Fibroblast of lung (primary cell): ENCODE measurements around the gene TAF10. TPM values are rescaled to one million over a fixed set of nuclear protein-coding genes. Genes with fewer than 3 reads are reported as not detected.

ENCODE experiments used
- DNase-seq, 2 donors: peaks; one replicate each; pipeline versions ENCODE4 v3.0.0 to v3.0.0-alpha.2; 2010; ENCODE audit warnings: low read depth in 2 of 2
- H2AFZ ChIP-seq: 2 replicates; pipeline ENCODE4 v1.5.1; 2012; ENCODE audit warnings: low read length, control low read depth, inconsistent platforms
- H3K27ac ChIP-seq: 2 replicates; pipeline ENCODE4 v1.5.1; 2011; ENCODE audit warnings: low read length, control low read depth; ENCODE audit not compliant: insufficient read depth
- H3K27me3 ChIP-seq: 2 replicates; pipeline ENCODE4 v1.5.1; 2011; ENCODE audit warnings: mild to moderate bottlenecking, low read length; ENCODE audit not compliant: control insufficient read depth, insufficient read depth
- H3K36me3 ChIP-seq: 2 replicates; pipeline ENCODE4 v1.5.1; 2011; ENCODE audit warnings: low read length; ENCODE audit not compliant: control insufficient read depth, insufficient read depth
- H3K4me1 ChIP-seq: 2 replicates; pipeline ENCODE4 v1.5.1; 2011; ENCODE audit warnings: low read length; ENCODE audit not compliant: control insufficient read depth, insufficient read depth; ENCODE audit errors: extremely low read depth
- H3K4me2 ChIP-seq: 2 replicates; pipeline ENCODE4 v1.5.1; 2011; ENCODE audit warnings: low read length, control low read depth; ENCODE audit not compliant: insufficient read depth; ENCODE audit errors: extremely low read depth
- H3K4me3 ChIP-seq, 4 experiments: fragments of 200-600 bp in 1 of 4; sonication (generic) in 1 of 4; replicated peaks in 1 of 4; 2 replicates each; pipeline ENCODE4 v1.5.1; 2011 to 2016; ENCODE audit warnings: low read length in 4 of 4, low read depth in 3 of 4, mild to moderate bottlenecking in 3 of 4, control low read depth in 2 of 4, inconsistent platforms in 1 of 4, mixed read lengths in 1 of 4; ENCODE audit not compliant: insufficient read depth in 1 of 4; ENCODE audit errors: control extremely low read depth in 1 of 4
- H3K79me2 ChIP-seq: 2 replicates; pipeline ENCODE4 v1.5.1; 2012; ENCODE audit warnings: mild to moderate bottlenecking, low read length, inconsistent platforms; ENCODE audit not compliant: control insufficient read depth, insufficient read depth
- H3K9ac ChIP-seq: 2 replicates; pipeline ENCODE4 v1.5.1; 2011; ENCODE audit warnings: mild to moderate bottlenecking, low read length, control low read depth; ENCODE audit not compliant: insufficient read depth
- H3K9me3 ChIP-seq: 2 replicates; pipeline ENCODE4 v1.5.1; 2012; ENCODE audit warnings: low read depth, low read length; ENCODE audit not compliant: control insufficient read depth, insufficient read depth
- H4K20me1 ChIP-seq: 2 replicates; pipeline ENCODE4 v1.5.1; 2011; ENCODE audit warnings: low read length; ENCODE audit not compliant: control insufficient read depth, insufficient read depth; ENCODE audit errors: extremely low read depth
- EZH2 ChIP-seq: IDR thresholded peaks from 2 replicates; pipeline ENCODE4 v1.5.1; 2012; ENCODE audit warnings: low read length, control low read depth, mild to moderate bottlenecking; ENCODE audit errors: missing control alignments
- polyA plus RNA-seq, 2 donors: library from polyadenylated mRNA; depleted of rRNA in 1 of 2; stranded (reverse) in 1 of 2; unstranded in 1 of 2; fragments of >200 nt; gene quantifications; 2 replicates each; pipeline ENCODE4 v1.2.1, GENCODE V29; 2011 to 2012; ENCODE audit warnings: missing spikeins in 1 of 2
- total RNA-seq: library from RNA; depleted of rRNA; stranded (reverse); fragments of >200 nt; gene quantifications from 2 replicates; pipeline ENCODE4 v1.2.1, GENCODE V29; 2014
- TF ChIP-seq, protein P1 (sequence below), 2 donors: IDR thresholded peaks in 1 of 2; conservative IDR thresholded peaks in 1 of 2; 1 replicate in 1 of 2; 2 replicates in 1 of 2; pipeline ENCODE4 v1.5.1; 2011 to 2012; ENCODE audit warnings: low read length in 2 of 2, control low read depth in 1 of 2, inconsistent platforms in 1 of 2, low read depth in 1 of 2, mild to moderate bottlenecking in 1 of 2

The TAF10 gene
- total and polyA plus RNA-seq, 2 donors (not counting 1 experiment from before 2014, with no cell fraction given): 77.8 to 142 TPM

DNA sequence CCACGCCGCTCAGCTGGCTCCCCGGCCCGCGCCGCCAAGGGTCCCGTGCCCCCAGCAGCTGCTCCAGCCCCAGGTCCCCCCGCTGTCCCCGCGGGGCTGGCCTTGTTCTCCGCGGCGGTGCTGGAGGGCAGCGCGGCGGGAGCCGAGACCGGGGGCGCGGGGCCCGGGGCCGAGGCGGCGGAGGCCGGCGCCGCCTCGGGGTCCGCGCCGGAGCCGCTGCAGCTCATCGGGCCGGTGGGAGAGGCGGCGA is 128 bp downstream of the TAF10 start:
- DNase-seq: no peak
- H3K9me3 ChIP-seq: no peaks in the 10 kb centered on the region
- peak overlapping the region; percentile 82 for H3K27ac ChIP-seq
- peak overlapping the region; percentile 79 for H3K9ac ChIP-seq
- H3K36me3 ChIP-seq: peaks cover 37% of the 10 kb centered on the region
- H3K4me2 ChIP-seq: peak overlapping the region; percentile 76
- H3K79me2 ChIP-seq: peaks cover 44% of the 10 kb centered on the region
- H3K4me3 ChIP-seq: peak overlapping the region; percentile 30 to 83 (median 72)
- peaks cover 22% of the 10 kb centered on the region for H3K4me1 ChIP-seq
- H3K27me3 ChIP-seq: no peaks in the 10 kb centered on the region
- TF ChIP-seq, protein P1, sequence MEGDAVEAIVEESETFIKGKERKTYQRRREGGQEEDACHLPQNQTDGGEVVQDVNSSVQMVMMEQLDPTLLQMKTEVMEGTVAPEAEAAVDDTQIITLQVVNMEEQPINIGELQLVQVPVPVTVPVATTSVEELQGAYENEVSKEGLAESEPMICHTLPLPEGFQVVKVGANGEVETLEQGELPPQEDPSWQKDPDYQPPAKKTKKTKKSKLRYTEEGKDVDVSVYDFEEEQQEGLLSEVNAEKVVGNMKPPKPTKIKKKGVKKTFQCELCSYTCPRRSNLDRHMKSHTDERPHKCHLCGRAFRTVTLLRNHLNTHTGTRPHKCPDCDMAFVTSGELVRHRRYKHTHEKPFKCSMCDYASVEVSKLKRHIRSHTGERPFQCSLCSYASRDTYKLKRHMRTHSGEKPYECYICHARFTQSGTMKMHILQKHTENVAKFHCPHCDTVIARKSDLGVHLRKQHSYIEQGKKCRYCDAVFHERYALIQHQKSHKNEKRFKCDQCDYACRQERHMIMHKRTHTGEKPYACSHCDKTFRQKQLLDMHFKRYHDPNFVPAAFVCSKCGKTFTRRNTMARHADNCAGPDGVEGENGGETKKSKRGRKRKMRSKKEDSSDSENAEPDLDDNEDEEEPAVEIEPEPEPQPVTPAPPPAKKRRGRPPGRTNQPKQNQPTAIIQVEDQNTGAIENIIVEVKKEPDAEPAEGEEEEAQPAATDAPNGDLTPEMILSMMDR (conservative IDR thresholded peaks at IDR 0.05 in 1 of 2, IDR thresholded peaks at IDR 0.05 in 1 of 2; ENCODE audit: low read depth in 1 of 2, low read length in 2 of 2): no peak
- TF ChIP-seq EZH2: no peak
- H4K20me1 ChIP-seq: no peaks in the 10 kb centered on the region
- no peak overlapping the region for H2AFZ ChIP-seq

DNA sequence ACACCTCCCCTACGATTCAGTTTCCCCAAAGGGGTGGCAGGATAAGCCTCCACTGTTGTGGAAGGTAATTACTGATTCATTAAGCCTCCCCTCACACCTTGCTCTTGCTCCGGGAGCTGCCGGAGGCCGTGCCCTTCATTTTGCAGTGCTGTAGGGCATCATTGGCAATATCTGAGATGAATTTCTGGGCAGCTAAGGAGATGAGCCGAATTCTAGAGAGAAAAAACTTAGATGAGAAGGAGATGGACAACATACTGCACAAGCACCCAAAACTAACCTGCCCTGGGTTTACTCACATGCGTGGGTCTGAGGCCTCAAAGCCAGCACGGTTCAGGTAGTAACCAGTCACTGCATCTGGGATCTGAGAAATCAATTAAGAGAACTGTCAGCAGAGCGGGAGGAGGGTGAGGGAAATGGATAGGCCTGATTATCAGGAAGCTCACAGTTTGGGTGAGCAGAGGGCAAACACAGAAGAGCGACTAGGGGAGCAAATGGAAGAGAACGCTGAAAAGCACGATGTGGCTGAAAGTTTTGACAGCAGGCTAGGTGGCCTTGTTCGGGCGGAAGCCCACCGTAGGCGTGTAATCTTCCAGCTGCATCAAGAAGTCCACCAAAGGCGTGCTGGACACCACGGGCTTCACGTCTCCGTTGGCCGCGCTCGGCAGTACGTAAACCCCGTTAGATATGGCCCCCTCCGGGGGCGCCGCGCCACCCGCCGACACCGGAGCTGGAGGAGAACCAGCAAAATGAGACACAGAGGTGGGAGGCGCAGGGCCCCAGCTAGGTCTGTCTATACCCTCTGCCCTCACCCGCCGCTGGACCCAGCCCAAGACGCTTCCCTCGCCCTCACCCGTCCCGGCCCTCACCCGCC is 689 bp downstream of the TAF10 start:
- peaks cover 34% of the 10 kb centered on the region for H3K36me3 ChIP-seq
- peaks cover 25% of the 10 kb centered on the region for H3K4me1 ChIP-seq

DNA sequence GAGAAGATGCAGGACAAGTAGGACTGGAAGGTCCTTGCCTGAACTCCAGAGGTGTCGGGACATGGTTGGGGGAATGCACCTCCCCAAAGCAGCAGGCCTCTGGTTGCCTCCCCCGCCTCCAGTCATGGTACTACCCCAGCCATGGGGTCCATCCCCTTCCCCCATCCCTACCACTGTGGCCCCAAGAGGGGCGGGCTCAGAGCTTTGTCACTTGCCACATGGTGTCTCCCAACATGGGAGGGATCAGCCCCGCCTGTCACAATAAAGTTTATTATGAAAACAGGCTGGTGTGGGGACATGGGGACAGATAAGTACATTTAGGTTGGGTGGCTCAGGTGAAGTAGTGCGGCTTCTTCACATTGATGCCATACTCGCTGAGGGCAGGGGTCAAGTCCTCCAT is 1.4 kb downstream of the TAF10 start:
- Histone ChIP-seq H3K27ac (peak overlapping the region; percentile 82), H3K9ac (no peak overlapping the region), H4K20me1 (no peaks in the 10 kb centered on the region), H3K4me2 (peak overlapping the region; percentile 76), H2AFZ (no peak overlapping the region), H3K27me3 (no peaks in the 10 kb centered on the region), H3K4me1 (peaks cover 28% of the 10 kb centered on the region), H3K79me2 (peaks cover 53% of the 10 kb centered on the region), H3K4me3 (peak overlapping the region in 3 of 4 experiments; percentile 63 to 83 (median 80)), H3K9me3 (no peaks in the 10 kb centered on the region), H3K36me3 (peaks cover 32% of the 10 kb centered on the region)
- TF ChIP-seq, protein P1 (conservative IDR thresholded peaks at IDR 0.05 in 1 of 2, IDR thresholded peaks at IDR 0.05 in 1 of 2; ENCODE audit: low read depth in 1 of 2, low read length in 2 of 2): no peak
- no peak for TF ChIP-seq EZH2
- no peak for DNase-seq

More for the DNA sequence above, 689 bp downstream of the TAF10 start:
- Histone ChIP-seq H3K9me3 (no peaks in the 10 kb centered on the region), H3K79me2 (peaks cover 47% of the 10 kb centered on the region), H3K9ac (peak overlapping the region; percentile 79), H4K20me1 (no peaks in the 10 kb centered on the region), H2AFZ (no peak overlapping the region), H3K4me2 (peak overlapping the region; percentile 76), H3K27ac (peak overlapping the region; percentile 82), H3K4me3 (peak overlapping the region; percentile 30 to 83 (median 72)), H3K27me3 (no peaks in the 10 kb centered on the region)
- peak; percentile 28 to 44 for DNase-seq
- no peak for TF ChIP-seq EZH2
- TF ChIP-seq, protein P1 (conservative IDR thresholded peaks at IDR 0.05 in 1 of 2, IDR thresholded peaks at IDR 0.05 in 1 of 2; ENCODE audit: low read depth in 1 of 2, low read length in 2 of 2): no peak
